Measurements from ENCODE around the gene USP53. TPM values are rescaled to one million over a fixed set of nuclear protein-coding genes. Genes with fewer than 3 reads are reported as not detected.

The USP53 gene
- total and polyA plus RNA-seq, 2 experiments from 2014 or later = 17.1 to 27.7 TPM

DNA sequence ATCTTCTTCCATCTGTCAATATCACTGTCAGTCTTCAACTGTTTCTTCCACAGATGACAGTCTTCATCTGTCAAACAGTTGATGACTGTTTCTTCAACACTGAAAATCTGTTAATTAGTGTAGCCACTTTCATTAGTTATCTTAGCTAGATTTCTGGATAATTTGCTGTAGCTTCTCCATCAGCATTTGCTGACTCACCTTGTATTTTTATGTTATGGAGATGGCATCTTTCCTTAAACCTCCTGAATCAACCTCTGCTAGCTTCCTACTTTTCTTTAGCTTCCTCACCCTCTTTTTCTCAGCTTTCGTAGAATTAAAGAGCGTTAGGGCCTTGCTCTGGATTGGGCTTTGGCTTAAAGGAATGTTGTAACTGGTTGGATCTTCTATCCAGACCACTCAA lies 25.1 kb downstream of the USP53 start (continued):
- TF ChIP-seq, protein P1, sequence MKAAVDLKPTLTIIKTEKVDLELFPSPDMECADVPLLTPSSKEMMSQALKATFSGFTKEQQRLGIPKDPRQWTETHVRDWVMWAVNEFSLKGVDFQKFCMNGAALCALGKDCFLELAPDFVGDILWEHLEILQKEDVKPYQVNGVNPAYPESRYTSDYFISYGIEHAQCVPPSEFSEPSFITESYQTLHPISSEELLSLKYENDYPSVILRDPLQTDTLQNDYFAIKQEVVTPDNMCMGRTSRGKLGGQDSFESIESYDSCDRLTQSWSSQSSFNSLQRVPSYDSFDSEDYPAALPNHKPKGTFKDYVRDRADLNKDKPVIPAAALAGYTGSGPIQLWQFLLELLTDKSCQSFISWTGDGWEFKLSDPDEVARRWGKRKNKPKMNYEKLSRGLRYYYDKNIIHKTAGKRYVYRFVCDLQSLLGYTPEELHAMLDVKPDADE (IDR thresholded peaks at IDR 0.05) = no peak
- TF ChIP-seq NANOG (IDR thresholded peaks at IDR 0.05; ENCODE audit: borderline replicate concordance) = no peak
- TF ChIP-seq, protein P2, sequence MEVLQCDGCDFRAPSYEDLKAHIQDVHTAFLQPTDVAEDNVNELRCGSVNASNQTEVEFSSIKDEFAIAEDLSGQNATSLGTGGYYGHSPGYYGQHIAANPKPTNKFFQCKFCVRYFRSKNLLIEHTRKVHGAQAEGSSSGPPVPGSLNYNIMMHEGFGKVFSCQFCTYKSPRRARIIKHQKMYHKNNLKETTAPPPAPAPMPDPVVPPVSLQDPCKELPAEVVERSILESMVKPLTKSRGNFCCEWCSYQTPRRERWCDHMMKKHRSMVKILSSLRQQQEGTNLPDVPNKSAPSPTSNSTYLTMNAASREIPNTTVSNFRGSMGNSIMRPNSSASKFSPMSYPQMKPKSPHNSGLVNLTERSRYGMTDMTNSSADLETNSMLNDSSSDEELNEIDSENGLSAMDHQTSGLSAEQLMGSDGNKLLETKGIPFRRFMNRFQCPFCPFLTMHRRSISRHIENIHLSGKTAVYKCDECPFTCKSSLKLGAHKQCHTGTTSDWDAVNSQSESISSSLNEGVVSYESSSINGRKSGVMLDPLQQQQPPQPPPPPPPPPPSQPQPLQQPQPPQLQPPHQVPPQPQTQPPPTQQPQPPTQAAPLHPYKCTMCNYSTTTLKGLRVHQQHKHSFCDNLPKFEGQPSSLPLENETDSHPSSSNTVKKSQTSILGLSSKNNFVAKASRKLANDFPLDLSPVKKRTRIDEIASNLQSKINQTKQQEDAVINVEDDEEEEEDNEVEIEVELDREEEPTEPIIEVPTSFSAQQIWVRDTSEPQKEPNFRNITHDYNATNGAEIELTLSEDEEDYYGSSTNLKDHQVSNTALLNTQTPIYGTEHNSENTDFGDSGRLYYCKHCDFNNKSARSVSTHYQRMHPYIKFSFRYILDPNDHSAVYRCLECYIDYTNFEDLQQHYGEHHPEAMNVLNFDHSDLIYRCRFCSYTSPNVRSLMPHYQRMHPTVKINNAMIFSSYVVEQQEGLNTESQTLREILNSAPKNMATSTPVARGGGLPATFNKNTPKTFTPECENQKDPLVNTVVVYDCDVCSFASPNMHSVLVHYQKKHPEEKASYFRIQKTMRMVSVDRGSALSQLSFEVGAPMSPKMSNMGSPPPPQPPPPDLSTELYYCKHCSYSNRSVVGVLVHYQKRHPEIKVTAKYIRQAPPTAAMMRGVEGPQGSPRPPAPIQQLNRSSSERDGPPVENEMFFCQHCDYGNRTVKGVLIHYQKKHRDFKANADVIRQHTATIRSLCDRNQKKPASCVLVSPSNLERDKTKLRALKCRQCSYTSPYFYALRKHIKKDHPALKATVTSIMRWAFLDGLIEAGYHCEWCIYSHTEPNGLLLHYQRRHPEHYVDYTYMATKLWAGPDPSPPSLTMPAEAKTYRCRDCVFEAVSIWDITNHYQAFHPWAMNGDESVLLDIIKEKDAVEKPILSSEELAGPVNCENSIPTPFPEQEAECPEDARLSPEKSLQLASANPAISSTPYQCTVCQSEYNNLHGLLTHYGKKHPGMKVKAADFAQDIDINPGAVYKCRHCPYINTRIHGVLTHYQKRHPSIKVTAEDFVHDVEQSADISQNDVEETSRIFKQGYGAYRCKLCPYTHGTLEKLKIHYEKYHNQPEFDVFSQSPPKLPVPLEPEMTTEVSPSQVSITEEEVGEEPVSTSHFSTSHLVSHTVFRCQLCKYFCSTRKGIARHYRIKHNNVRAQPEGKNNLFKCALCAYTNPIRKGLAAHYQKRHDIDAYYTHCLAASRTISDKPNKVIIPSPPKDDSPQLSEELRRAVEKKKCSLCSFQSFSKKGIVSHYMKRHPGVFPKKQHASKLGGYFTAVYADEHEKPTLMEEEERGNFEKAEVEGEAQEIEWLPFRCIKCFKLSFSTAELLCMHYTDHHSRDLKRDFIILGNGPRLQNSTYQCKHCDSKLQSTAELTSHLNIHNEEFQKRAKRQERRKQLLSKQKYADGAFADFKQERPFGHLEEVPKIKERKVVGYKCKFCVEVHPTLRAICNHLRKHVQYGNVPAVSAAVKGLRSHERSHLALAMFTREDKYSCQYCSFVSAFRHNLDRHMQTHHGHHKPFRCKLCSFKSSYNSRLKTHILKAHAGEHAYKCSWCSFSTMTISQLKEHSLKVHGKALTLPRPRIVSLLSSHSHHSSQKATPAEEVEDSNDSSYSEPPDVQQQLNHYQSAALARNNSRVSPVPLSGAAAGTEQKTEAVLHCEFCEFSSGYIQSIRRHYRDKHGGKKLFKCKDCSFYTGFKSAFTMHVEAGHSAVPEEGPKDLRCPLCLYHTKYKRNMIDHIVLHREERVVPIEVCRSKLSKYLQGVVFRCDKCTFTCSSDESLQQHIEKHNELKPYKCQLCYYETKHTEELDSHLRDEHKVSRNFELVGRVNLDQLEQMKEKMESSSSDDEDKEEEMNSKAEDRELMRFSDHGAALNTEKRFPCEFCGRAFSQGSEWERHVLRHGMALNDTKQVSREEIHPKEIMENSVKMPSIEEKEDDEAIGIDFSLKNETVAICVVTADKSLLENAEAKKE (CRISPR knock-in tag; IDR thresholded peaks at IDR 0.05) = no peak

DNA sequence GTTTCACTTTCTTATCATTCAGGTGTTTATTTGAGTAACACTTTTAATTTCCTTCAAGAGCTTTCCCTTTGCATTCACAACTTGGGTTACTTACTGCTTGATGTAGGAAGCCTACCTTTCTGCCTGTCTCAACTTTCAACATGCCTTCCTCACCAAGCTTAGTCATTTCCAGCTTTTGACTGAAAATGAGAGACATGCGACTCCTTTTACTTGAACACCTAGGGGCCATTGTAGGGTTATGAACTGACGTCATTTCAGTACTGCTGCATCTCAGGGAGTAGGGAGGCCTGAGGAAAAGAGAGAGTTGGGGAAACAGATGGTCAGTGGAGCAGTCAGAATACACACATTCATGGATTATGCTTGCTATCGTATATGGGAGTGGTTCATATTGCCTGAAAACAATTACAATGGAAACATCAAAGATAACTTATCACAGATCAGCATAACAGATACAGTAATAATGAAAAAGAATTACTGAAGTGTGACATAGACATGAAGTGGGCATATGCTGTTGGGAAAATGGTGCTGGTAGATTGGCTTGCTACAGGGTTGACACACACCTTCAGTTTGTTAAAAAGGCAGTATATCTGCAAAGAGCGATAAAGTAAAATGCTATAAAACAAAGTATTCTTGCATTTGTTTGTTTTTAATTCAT lies 25.7 kb downstream of the USP53 start:
- H3K27ac Mint-ChIP-seq = peak overlapping the region; percentile 2; the same call in 1 of the 2 replicates
- peaks cover 19% of the 10 kb centered on the region for H3K79me2 ChIP-seq (replicated peaks; ENCODE audit: insufficient read depth)
- H3K9me3 Mint-ChIP-seq = no peaks in the 10 kb centered on the region
- no peaks in the 10 kb centered on the region for H4K20me1 ChIP-seq (replicated peaks; ENCODE audit: insufficient read depth)
- no peaks in the 10 kb centered on the region for H3K27me3 Mint-ChIP-seq (ENCODE audit: insufficient read depth, low read depth, poor library complexity)
- TF ChIP-seq JUNB (IDR thresholded peaks at IDR 0.05; ENCODE audit: unreplicated experiment) = no peak
- TF ChIP-seq EZH2 (IDR thresholded peaks at IDR 0.05; ENCODE audit: low read depth, unreplicated experiment) = no peak
- no peaks in the 10 kb centered on the region for H3K36me3 ChIP-seq (ENCODE audit: insufficient read depth)
- DNase-seq (ENCODE audit: low spot score) (no peak), ATAC-seq (no peak)
- H3K4me3 ChIP-seq = no peak overlapping the region
- H3K4me1 Mint-ChIP-seq = peaks cover 40% of the 10 kb centered on the region
- no peak overlapping the region for H3K4me3 Mint-ChIP-seq
- H3K4me2 ChIP-seq = no peak overlapping the region
- no peaks in the 10 kb centered on the region for H3F3A ChIP-seq (replicated peaks; ENCODE audit: low read depth)
- H3K9me2 ChIP-seq (ENCODE audit: insufficient read depth) = no peaks in the 10 kb centered on the region
- no peak overlapping the region for H3K27ac ChIP-seq (ENCODE audit: low read depth)
- no peaks in the 10 kb centered on the region for H3K36me3 Mint-ChIP-seq (ENCODE audit: low read depth)
- no peaks in the 10 kb centered on the region for H3K27me3 ChIP-seq (ENCODE audit: insufficient read depth)
- H3K4me1 ChIP-seq (ENCODE audit: insufficient read depth) = peaks cover 35% of the 10 kb centered on the region
- H2AFZ ChIP-seq = no peak overlapping the region

Data from GM23338 (cell line).